Esophagus squamous epithelium (tissue), 4 donors: ENCODE results near the gene PHRF1.

Source experiments
- CTCF ChIP-seq, 6 experiments: fragments of 450-650 bp in 4 of 6; fragments of 200-600 bp in 2 of 6; sonication (generic) in 2 of 6; IDR thresholded peaks; one replicate each; pipeline ENCODE4 v1.5.1; 2016 to 2019; ENCODE audit warnings: antibody characterized with exemption in 6 of 6, mild to moderate bottlenecking in 4 of 6, moderate library complexity in 4 of 6
- POLR2A ChIP-seq, 4 donors: fragments of 450-650 bp; IDR thresholded peaks; one replicate each; pipeline ENCODE4 v1.6.1; 2017; ENCODE audit warnings: antibody characterized with exemption in 4 of 4, mild to moderate bottlenecking in 4 of 4, moderate library complexity in 3 of 4

GRCh38 chr11:571802-572185 is 4.5 kb upstream of the PHRF1 start:
- TF ChIP-seq CTCF (IDR thresholded peaks at IDR 0.05) (no peak), POLR2A (IDR thresholded peaks at IDR 0.05) (no peak)
